K562 treated with DMSO at 1 percent for 48 hours (cell line): Measurements from ENCODE around the gene KCNG1. TPM values are rescaled to one million over a fixed set of nuclear protein-coding genes. Genes with fewer than 3 reads are reported as not detected.

ENCODE experiments used
- total RNA-seq: library from RNA; unstranded; fragments of 300-600 nt; gene quantifications from 2 replicates; pipeline ENCODE4 v1.2.3, GENCODE V29; 2022; ENCODE audit warnings: low replicate concordance; ENCODE audit errors: extremely low read depth

Gene KCNG1, protein sequence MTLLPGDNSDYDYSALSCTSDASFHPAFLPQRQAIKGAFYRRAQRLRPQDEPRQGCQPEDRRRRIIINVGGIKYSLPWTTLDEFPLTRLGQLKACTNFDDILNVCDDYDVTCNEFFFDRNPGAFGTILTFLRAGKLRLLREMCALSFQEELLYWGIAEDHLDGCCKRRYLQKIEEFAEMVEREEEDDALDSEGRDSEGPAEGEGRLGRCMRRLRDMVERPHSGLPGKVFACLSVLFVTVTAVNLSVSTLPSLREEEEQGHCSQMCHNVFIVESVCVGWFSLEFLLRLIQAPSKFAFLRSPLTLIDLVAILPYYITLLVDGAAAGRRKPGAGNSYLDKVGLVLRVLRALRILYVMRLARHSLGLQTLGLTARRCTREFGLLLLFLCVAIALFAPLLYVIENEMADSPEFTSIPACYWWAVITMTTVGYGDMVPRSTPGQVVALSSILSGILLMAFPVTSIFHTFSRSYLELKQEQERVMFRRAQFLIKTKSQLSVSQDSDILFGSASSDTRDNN
- not detected in 2 replicates for total RNA-seq

DNA sequence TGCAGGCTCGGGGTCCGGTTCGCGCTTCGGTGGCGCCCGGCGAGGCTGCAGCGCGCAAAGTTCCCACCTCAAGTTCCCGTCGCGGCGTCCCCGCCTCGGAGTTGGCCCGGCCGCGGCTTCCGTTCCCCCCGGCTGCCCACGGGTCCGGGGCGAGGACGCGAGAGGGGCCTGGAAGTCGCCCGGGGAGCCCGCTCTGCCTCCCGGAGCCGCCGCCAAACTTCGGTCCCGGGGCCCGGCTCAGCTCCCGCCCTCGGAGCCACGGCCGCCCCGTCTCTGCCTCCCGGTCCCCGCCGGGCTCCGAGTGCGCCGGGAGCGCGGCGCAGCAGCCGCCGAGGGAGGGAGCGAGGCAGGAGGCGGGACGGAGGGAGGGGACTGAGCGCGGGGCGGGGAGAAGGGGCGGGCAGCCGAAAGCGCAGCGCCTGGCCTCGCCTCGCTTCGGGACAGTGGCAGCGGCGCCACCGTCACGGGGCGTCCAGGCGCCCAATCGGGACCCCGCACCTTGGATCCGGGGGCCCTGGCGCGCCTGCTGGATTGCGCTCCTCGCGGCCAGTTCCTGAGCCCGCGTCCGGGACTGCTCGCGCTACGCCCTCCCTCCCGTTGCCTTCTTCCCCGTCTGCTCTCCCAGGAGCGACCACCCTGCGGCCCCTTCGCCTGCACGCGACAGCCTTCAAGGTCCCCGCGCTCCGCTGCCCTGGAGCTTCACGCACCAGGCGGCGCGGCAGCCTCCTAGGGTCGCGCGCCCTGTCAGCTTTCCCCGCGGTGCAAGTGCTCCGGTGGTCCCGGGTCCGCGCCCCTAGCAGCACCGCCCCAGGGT, at the start of gene KCNG1:
KCNG1 (minus strand) TSS at position 305 of the 814 bp plus-strand sequence. CDS start 12,769 bp downstream, outside the sequence.

DNA sequence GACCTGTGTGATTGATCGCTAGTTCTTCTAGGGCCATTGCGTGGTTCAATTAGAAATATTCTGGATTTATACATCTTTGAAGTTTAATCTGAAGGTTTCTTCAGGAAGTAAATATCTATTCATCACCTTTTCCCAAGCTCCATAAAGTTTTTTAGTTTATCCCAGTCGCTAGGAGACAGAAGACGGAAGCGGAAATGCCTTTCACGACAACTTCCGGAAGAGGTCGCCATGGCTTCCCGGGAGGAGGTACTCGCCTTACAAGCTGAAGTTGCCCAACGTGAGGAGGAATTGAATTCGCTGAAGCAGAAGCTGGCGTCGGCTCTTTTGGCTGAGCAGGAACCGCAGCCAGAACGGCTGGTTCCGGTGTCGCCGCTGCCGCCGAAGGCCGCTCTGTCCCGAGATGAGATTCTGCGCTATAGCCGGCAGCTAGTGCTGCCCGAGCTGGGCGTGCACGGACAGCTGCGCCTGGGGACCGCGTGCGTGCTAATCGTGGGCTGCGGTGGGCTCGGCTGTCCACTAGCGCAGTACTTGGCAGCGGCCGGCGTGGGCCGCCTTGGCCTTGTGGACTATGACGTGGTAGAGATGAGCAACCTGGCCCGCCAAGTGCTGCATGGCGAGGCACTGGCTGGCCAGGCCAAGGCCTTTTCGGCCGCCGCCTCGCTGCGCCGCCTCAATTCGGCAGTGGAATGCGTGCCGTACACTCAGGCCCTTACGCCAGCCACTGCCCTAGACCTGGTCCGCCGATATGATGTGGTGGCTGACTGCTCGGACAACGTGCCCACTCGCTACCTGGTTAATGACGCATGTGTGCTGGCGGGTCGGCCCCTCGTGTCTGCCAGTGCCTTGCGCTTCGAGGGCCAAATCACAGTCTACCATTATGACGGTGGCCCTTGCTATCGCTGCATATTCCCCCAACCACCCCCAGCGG, 64.0 kb downstream of the KCNG1 start, which contains the start of gene MOCS3:
MOCS3 (plus strand) TSS at position 204 of the 928 bp plus-strand sequence; CDS start at position 229, 25 bp downstream.

DNA sequence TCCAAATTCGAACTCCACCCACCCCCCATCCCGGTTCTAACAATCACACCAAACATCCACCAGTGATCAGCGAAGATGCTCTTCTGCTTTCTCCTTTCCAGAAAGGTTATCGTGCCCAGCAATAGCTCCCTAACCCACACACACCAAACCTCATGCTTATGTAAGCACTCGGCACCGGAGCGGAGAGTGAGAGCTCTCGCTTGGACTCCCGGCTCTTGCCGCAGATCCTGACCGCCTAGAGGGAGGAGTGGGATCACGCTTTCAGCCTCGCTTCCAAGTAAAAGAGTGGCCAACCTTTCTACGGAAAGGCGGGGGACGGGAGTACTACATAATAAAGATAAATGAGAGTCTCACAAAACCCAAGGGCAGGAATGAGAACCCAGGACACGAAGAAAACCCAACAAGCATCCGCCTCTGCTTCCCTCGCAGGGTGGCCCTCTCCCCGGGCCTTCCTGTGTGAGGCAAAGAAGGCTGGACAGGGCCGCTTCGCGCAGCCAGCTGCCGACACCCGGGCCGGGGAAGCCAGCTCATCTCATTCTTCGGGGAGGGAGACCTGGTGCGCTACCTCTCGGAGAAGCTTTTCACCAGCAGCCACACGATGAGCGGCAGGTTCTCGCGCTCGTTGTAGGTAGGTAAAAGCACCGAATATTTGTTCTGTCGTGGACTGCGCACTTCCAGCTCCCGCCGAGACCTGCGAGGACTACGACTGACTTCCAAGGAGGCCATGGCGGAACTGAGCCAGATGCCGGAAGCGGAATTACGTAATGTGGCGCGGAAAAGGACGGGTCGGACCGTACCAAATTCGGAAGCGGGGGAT, 64.9 kb downstream of the KCNG1 start, which contains the start of gene DPM1:
DPM1 (minus strand) TSS at position 735 of the 817 bp plus-strand sequence; CDS start at position 726, 9 bp downstream.

Other genes starting within 250 kb of the KCNG1 start
- not detected in 2 replicates for gene BCAS4, start 228.0 kb downstream of the KCNG1 start, total RNA-seq
- not detected in 2 replicates for gene ADNP, start 91.7 kb downstream of the KCNG1 start, total RNA-seq
- not detected in 2 replicates for gene DPM1, start 64.6 kb downstream of the KCNG1 start, total RNA-seq
- not detected in 2 replicates for gene MOCS3, start 64.3 kb downstream of the KCNG1 start, total RNA-seq